Caco-2 (cell line): Measurements from ENCODE around the gene AK5. TPM values are rescaled to one million over a fixed set of nuclear protein-coding genes. Genes with fewer than 3 reads are reported as not detected.

Experiments
- BruUV-seq: library from RNA; stranded (reverse); fragments of 400-500 nt; replicated peaks from 2 replicates; lab custom pipeline; 2021; lab: Mats Ljungman, UMichigan
- CTCF ChIA-PET: fragments of 300-600 bp; sonication (Branson Sonifier 250); formaldehyde crosslinking; loops from one replicate; lab custom pipeline; 2022; ENCODE audit warnings: antibody characterized with exemption; lab: Charles Lee
- POLR2A ChIA-PET: fragments of 300-600 bp; sonication (Branson Sonifier 250); formaldehyde crosslinking; loops from one replicate; lab custom pipeline; 2022; ENCODE audit warnings: antibody characterized with exemption; lab: Charles Lee
- DNase-seq, 2 experiments: peaks; one replicate each; pipeline versions ENCODE4 v3.0.0 to v3.0.0-alpha.2; 2020 to 2022
- H3K27me3 ChIP-seq: replicated peaks from 2 replicates; pipeline ENCODE4 v1.6.0; 2011; ENCODE audit warnings: low read length; ENCODE audit not compliant: control insufficient read depth, insufficient read depth
- H3K36me3 ChIP-seq: 2 replicates; pipeline ENCODE4 v1.5.1; 2011; ENCODE audit warnings: low read length; ENCODE audit not compliant: control insufficient read depth, insufficient read depth
- H3K4me1 ChIP-seq: fragments of 250-450 bp; sonication (Bioruptor Pico); 2 replicates; pipeline ENCODE4 v1.5.1; 2020; ENCODE audit warnings: mild to moderate bottlenecking
- H3K4me3 ChIP-seq: 2 replicates; pipeline ENCODE4 v1.5.1; 2011; ENCODE audit warnings: low read depth, mild to moderate bottlenecking, control low read depth, low read length
- H3K9me3 ChIP-seq: fragments of 250-450 bp; sonication (Bioruptor Pico); 2 replicates; pipeline ENCODE4 v1.5.1; 2020; ENCODE audit warnings: mild to moderate bottlenecking, moderate library complexity
- H3K27ac Mint-ChIP-seq: one replicate; pipeline ENCODE4 v1.8.0; 2022; ENCODE audit warnings: mixed read lengths; ENCODE audit not compliant: unreplicated experiment
- H3K27me3 Mint-ChIP-seq: one replicate; pipeline ENCODE4 v1.8.0; 2022; ENCODE audit warnings: mixed read lengths; ENCODE audit not compliant: insufficient read depth, unreplicated experiment
- H3K36me3 Mint-ChIP-seq: one replicate; pipeline ENCODE4 v1.8.0; 2022; ENCODE audit warnings: mild to moderate bottlenecking, mixed read lengths; ENCODE audit not compliant: insufficient read depth, unreplicated experiment
- H3K4me1 Mint-ChIP-seq: one replicate; pipeline ENCODE4 v1.8.0; 2022; ENCODE audit warnings: low read depth, mixed read lengths; ENCODE audit not compliant: unreplicated experiment
- H3K4me3 Mint-ChIP-seq: one replicate; pipeline ENCODE4 v1.8.0; 2022; ENCODE audit warnings: mild to moderate bottlenecking, moderate library complexity, mixed read lengths; ENCODE audit not compliant: unreplicated experiment
- H3K9me3 Mint-ChIP-seq: one replicate; pipeline ENCODE4 v1.8.0; 2022; ENCODE audit warnings: mixed read lengths; ENCODE audit not compliant: unreplicated experiment
- CTCF ChIP-seq, 2 experiments: fragments of 200-600 bp in 1 of 2; IDR thresholded peaks; 1 replicate in 1 of 2; 2 replicates in 1 of 2; pipeline versions ENCODE4 v1.5.1 to v1.8.0; 2011 to 2022; ENCODE audit warnings: antibody characterized with exemption in 1 of 2, control low read depth in 1 of 2, inconsistent platforms in 1 of 2, low read depth in 1 of 2, low read length in 1 of 2, mild to moderate bottlenecking in 1 of 2, moderate library complexity in 1 of 2; ENCODE audit not compliant: insufficient read depth in 1 of 2, severe bottlenecking in 1 of 2, unreplicated experiment in 1 of 2
- intact Hi-C: fragments of 100-400 bp; cut with micrococcal nuclease; formaldehyde crosslinking; loops from one replicate; pipeline ENCODE4 v1.10.0; 2022; ENCODE audit not compliant: unreplicated experiment
- total RNA-seq: library from RNA; stranded (reverse); gene quantifications from 2 replicates; pipeline ENCODE4 v1.2.3, GENCODE V29; 2022

AK5 gene
- total RNA-seq, 1 experiment from 2014 or later, result not detected

GRCh38 chr1:77287535-77287934 is 5.7 kb downstream of the AK5 start:
- Mint-ChIP-seq H3K9me3 (no peaks in the 10 kb centered on the region), H3K27ac (no peak overlapping the region), H3K4me3 (no peak overlapping the region), H3K27me3 (peaks cover 3% of the 10 kb centered on the region), H3K4me1 (no peaks in the 10 kb centered on the region), H3K36me3 (no peaks in the 10 kb centered on the region)
- H3K36me3 ChIP-seq, result no peaks in the 10 kb centered on the region
- intact Hi-C loops, result no loop called here
- CTCF ChIA-PET, result interaction anchor here (0.6 kb wide), 1 partner anchor 141 kb away, joined by 5 read pairs; no protein-coding TSS in a partner anchor
- no peak overlapping the region for H3K4me3 ChIP-seq
- BruUV-seq, result no TSS peak
- TF ChIP-seq CTCF (IDR thresholded peaks at IDR 0.05; ENCODE audit: insufficient read depth in 1 of 2, low read depth in 1 of 2, low read length in 1 of 2, severe bottlenecking in 1 of 2, unreplicated experiment in 1 of 2), result no peak
- POLR2A ChIA-PET, result no interaction called here
- no peaks in the 10 kb centered on the region for H3K4me1 ChIP-seq
- DNase-seq, result no peak
- H3K27me3 ChIP-seq, result no peaks in the 10 kb centered on the region
- H3K9me3 ChIP-seq, result no peaks in the 10 kb centered on the region

DNA sequence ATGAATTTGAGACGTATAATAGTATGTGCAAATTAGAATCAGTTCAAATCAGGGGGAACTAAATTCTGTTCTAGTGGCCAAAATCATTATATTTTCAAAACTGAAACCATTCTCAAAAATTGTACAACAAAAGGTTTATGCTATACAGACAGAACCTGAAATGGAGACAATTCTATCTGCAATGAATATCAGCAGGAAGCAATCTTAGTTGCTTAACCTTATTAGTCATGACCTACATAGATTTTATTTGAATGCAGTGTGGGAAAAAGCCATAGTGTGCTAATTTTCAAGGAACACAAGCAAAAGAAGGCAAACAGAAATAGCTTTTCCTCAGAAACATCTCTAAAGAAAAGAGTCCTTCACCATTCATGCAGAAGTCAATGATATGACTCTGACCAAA is 6.5 kb downstream of the AK5 start:
- no peak overlapping the region for H3K27ac Mint-ChIP-seq
- ChIA-PET CTCF (interaction anchor here (0.6 kb wide), 1 partner anchor 142 kb away, joined by 5 read pairs; no protein-coding TSS in a partner anchor), POLR2A (no interaction called here)
- no peaks in the 10 kb centered on the region for H3K4me1 ChIP-seq
- intact Hi-C loops, result no loop called here
- BruUV-seq, result no TSS peak
- H3K27me3 Mint-ChIP-seq, result no peaks in the 10 kb centered on the region
- no peaks in the 10 kb centered on the region for H3K4me1 Mint-ChIP-seq
- H3K36me3 Mint-ChIP-seq, result no peaks in the 10 kb centered on the region
- H3K27me3 ChIP-seq, result no peaks in the 10 kb centered on the region
- no peak overlapping the region for H3K4me3 Mint-ChIP-seq
- no peaks in the 10 kb centered on the region for H3K9me3 ChIP-seq
- no peak overlapping the region for H3K4me3 ChIP-seq
- H3K9me3 Mint-ChIP-seq, result no peaks in the 10 kb centered on the region
- no peak for TF ChIP-seq CTCF (IDR thresholded peaks at IDR 0.05; ENCODE audit: insufficient read depth in 1 of 2, low read depth in 1 of 2, low read length in 1 of 2, severe bottlenecking in 1 of 2, unreplicated experiment in 1 of 2)
- no peak for DNase-seq
- no peaks in the 10 kb centered on the region for H3K36me3 ChIP-seq

DNA sequence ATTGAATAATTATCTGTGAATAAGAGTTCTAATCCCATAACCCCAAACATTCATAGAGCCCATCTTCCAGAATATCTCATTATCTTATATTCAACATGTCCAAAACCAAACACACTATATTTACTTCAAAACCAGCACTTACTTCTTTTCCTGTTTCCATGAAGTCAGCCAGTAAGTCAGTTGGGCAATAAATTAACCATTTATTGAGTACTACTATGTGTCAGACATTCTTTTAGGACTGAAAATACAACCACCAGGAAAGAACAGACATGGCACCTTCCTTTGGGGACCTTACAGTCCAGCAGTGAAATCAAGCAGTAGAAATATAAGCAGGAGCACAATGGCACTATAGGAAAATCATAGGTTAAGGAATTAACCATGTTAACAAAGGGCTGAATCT is 8.8 kb downstream of the AK5 start:
- no TSS peak for BruUV-seq
- H3K4me3 Mint-ChIP-seq, result no peak overlapping the region
- H3K4me1 Mint-ChIP-seq, result no peaks in the 10 kb centered on the region
- no peak overlapping the region for H3K27ac Mint-ChIP-seq
- H3K27me3 Mint-ChIP-seq, result no peaks in the 10 kb centered on the region
- ChIA-PET POLR2A (no interaction called here), CTCF (no interaction called here)
- no peak for TF ChIP-seq CTCF (IDR thresholded peaks at IDR 0.05; ENCODE audit: insufficient read depth in 1 of 2, low read depth in 1 of 2, low read length in 1 of 2, severe bottlenecking in 1 of 2, unreplicated experiment in 1 of 2)
- no peaks in the 10 kb centered on the region for H3K4me1 ChIP-seq
- intact Hi-C loops, result no loop called here
- no peak for DNase-seq
- H3K27me3 ChIP-seq, result no peaks in the 10 kb centered on the region
- no peaks in the 10 kb centered on the region for H3K36me3 Mint-ChIP-seq
- no peaks in the 10 kb centered on the region for H3K9me3 Mint-ChIP-seq
- H3K4me3 ChIP-seq, result no peak overlapping the region
- H3K9me3 ChIP-seq, result no peaks in the 10 kb centered on the region
- no peaks in the 10 kb centered on the region for H3K36me3 ChIP-seq
